ENCODE measurements around the gene PUM1.

PUM1 gene

GRCh38 chr1:30899577-30900389 lies 165.7 kb downstream of the PUM1 start:
- DNase-seq (ENCODE audit: insufficient read length, low spot score), result no peak
- TF ChIP-seq CTCF (IDR thresholded peaks at IDR 0.05; ENCODE audit: insufficient read depth, missing control alignments), result no peak
- FAIRE-seq, result no peak

- TF ChIP-seq CTCF (IDR thresholded peaks at IDR 0.05; ENCODE audit: insufficient read depth, missing control alignments), result no peak
- DNase-seq (ENCODE audit: insufficient read length, low spot score), result no peak
- no peak for FAIRE-seq
Measured at GRCh38 chr1:30898031-30898815, 167.3 kb downstream of the PUM1 start.

- FAIRE-seq (no peak), DNase-seq (ENCODE audit: insufficient read length, low spot score) (no peak)
- TF ChIP-seq CTCF (IDR thresholded peaks at IDR 0.05; ENCODE audit: insufficient read depth, missing control alignments), result no peak
Measured at GRCh38 chr1:30896905-30897304, 168.6 kb downstream of the PUM1 start.

- no peak for FAIRE-seq
- no peak for DNase-seq (ENCODE audit: insufficient read length, low spot score)
- TF ChIP-seq CTCF (IDR thresholded peaks at IDR 0.05; ENCODE audit: insufficient read depth, missing control alignments), result no peak
Measured at GRCh38 chr1:30895944-30896660, 169.4 kb downstream of the PUM1 start.

- no peak for DNase-seq (ENCODE audit: insufficient read length, low spot score)
- no peak for FAIRE-seq
- no peak for TF ChIP-seq CTCF (IDR thresholded peaks at IDR 0.05; ENCODE audit: insufficient read depth, missing control alignments)
Measured at GRCh38 chr1:30895382-30895943, 170.1 kb downstream of the PUM1 start.

GRCh38 chr1:30894508-30894973 lies 171.0 kb downstream of the PUM1 start:
- TF ChIP-seq CTCF (IDR thresholded peaks at IDR 0.05; ENCODE audit: insufficient read depth, missing control alignments), result no peak
- DNase-seq (ENCODE audit: insufficient read length, low spot score), result no peak
- FAIRE-seq, result no peak

Data from D721Med (cell line).